Activated T-cell treated with anti-CD3 and anti-CD28 coated beads, Interleukin-2, amount 50 U/mL, for 24 hours (primary cell): ENCODE results near the gene PXK.

Experiments
- DNase-seq: peaks from one replicate; pipeline ENCODE4 v3.0.0-alpha.2; 2020
- H3K27ac Mint-ChIP-seq: 2 replicates; pipeline ENCODE4 v1.8.0; 2020; ENCODE audit warnings: mild to moderate bottlenecking, mixed read lengths
- H3K27me3 Mint-ChIP-seq: 2 replicates; pipeline ENCODE4 v1.8.0; 2020; ENCODE audit warnings: mixed read lengths
- H3K36me3 Mint-ChIP-seq: 2 replicates; pipeline ENCODE4 v1.8.0; 2020; ENCODE audit warnings: low read depth, mixed read lengths
- H3K4me1 Mint-ChIP-seq: 2 replicates; pipeline ENCODE4 v1.8.0; 2020; ENCODE audit warnings: low read depth, mixed read lengths
- H3K4me3 Mint-ChIP-seq: 2 replicates; pipeline ENCODE4 v1.8.0; 2020; ENCODE audit warnings: mild to moderate bottlenecking, moderate library complexity, mixed read lengths
- H3K9me3 Mint-ChIP-seq: 2 replicates; pipeline ENCODE4 v1.8.0; 2020; ENCODE audit warnings: mixed read lengths

The PXK gene

GRCh38 chr3:58392181-58392580, 59.5 kb downstream of the PXK start:
- Mint-ChIP-seq H3K4me1 (no peaks in the 10 kb centered on the region), H3K4me3 (no peak overlapping the region), H3K27ac (no peak overlapping the region), H3K27me3 (no peaks in the 10 kb centered on the region), H3K36me3 (peaks cover 56% of the 10 kb centered on the region), H3K9me3 (no peaks in the 10 kb centered on the region)
- no peak for DNase-seq

- Mint-ChIP-seq H3K4me1 (no peaks in the 10 kb centered on the region), H3K4me3 (no peak overlapping the region), H3K27me3 (no peaks in the 10 kb centered on the region), H3K27ac (no peak overlapping the region), H3K36me3 (peaks cover 71% of the 10 kb centered on the region), H3K9me3 (no peaks in the 10 kb centered on the region)
- no peak for DNase-seq
Observed at GRCh38 chr3:58394339-58394738, 61.6 kb downstream of the PXK start.

- no peak overlapping the region for H3K4me3 Mint-ChIP-seq
- H3K36me3 Mint-ChIP-seq = peaks cover 80% of the 10 kb centered on the region
- H3K9me3 Mint-ChIP-seq = no peaks in the 10 kb centered on the region
- no peaks in the 10 kb centered on the region for H3K4me1 Mint-ChIP-seq
- DNase-seq = no peak
- H3K27ac Mint-ChIP-seq = peak overlapping the region; percentile 47
- H3K27me3 Mint-ChIP-seq = no peaks in the 10 kb centered on the region
Observed at GRCh38 chr3:58398669-58399333, 66.1 kb downstream of the PXK start.

- no peak for DNase-seq
- no peaks in the 10 kb centered on the region for H3K9me3 Mint-ChIP-seq
- no peak overlapping the region for H3K27ac Mint-ChIP-seq
- H3K27me3 Mint-ChIP-seq = no peaks in the 10 kb centered on the region
- no peak overlapping the region for H3K4me3 Mint-ChIP-seq
- no peaks in the 10 kb centered on the region for H3K4me1 Mint-ChIP-seq
- H3K36me3 Mint-ChIP-seq = peaks cover 65% of the 10 kb centered on the region
Observed at GRCh38 chr3:58403513-58404109, 70.9 kb downstream of the PXK start.

- Mint-ChIP-seq H3K4me3 (no peak overlapping the region), H3K27me3 (no peaks in the 10 kb centered on the region), H3K27ac (no peak overlapping the region), H3K4me1 (no peaks in the 10 kb centered on the region), H3K9me3 (no peaks in the 10 kb centered on the region), H3K36me3 (peaks cover 65% of the 10 kb centered on the region)
- DNase-seq = no peak
Observed at GRCh38 chr3:58404396-58404795, 71.7 kb downstream of the PXK start.

- H3K27ac Mint-ChIP-seq = no peak overlapping the region
- peaks cover 80% of the 10 kb centered on the region for H3K36me3 Mint-ChIP-seq
- no peak for DNase-seq
- no peak overlapping the region for H3K4me3 Mint-ChIP-seq
- no peaks in the 10 kb centered on the region for H3K9me3 Mint-ChIP-seq
- no peaks in the 10 kb centered on the region for H3K4me1 Mint-ChIP-seq
- no peaks in the 10 kb centered on the region for H3K27me3 Mint-ChIP-seq
Observed at GRCh38 chr3:58408906-58409305, 76.2 kb downstream of the PXK start.

GRCh38 chr3:58409663-58410062, 77.0 kb downstream of the PXK start:
- no peaks in the 10 kb centered on the region for H3K27me3 Mint-ChIP-seq
- no peak overlapping the region for H3K27ac Mint-ChIP-seq
- H3K4me3 Mint-ChIP-seq = no peak overlapping the region
- H3K36me3 Mint-ChIP-seq = peaks cover 80% of the 10 kb centered on the region
- peaks cover 4% of the 10 kb centered on the region for H3K4me1 Mint-ChIP-seq
- no peak for DNase-seq
- H3K9me3 Mint-ChIP-seq = no peaks in the 10 kb centered on the region

- H3K4me3 Mint-ChIP-seq = no peak overlapping the region
- no peaks in the 10 kb centered on the region for H3K9me3 Mint-ChIP-seq
- peaks cover 4% of the 10 kb centered on the region for H3K4me1 Mint-ChIP-seq
- H3K27ac Mint-ChIP-seq = no peak overlapping the region
- H3K36me3 Mint-ChIP-seq = peaks cover 86% of the 10 kb centered on the region
- no peak for DNase-seq
- no peaks in the 10 kb centered on the region for H3K27me3 Mint-ChIP-seq
Observed at GRCh38 chr3:58411036-58411435, 78.3 kb downstream of the PXK start.

- no peak overlapping the region for H3K4me3 Mint-ChIP-seq
- H3K9me3 Mint-ChIP-seq = no peaks in the 10 kb centered on the region
- H3K27me3 Mint-ChIP-seq = no peaks in the 10 kb centered on the region
- peaks cover 81% of the 10 kb centered on the region for H3K36me3 Mint-ChIP-seq
- peaks cover 4% of the 10 kb centered on the region for H3K4me1 Mint-ChIP-seq
- no peak for DNase-seq
- no peak overlapping the region for H3K27ac Mint-ChIP-seq
Observed at GRCh38 chr3:58411851-58412830, 79.4 kb downstream of the PXK start.

- peaks cover 72% of the 10 kb centered on the region for H3K36me3 Mint-ChIP-seq
Observed at GRCh38 chr3:58414538-58415197, 82.0 kb downstream of the PXK start.

GRCh38 chr3:58416191-58416590, 83.5 kb downstream of the PXK start:
- DNase-seq = no peak
- Mint-ChIP-seq H3K4me1 (peaks cover 11% of the 10 kb centered on the region), H3K9me3 (no peaks in the 10 kb centered on the region), H3K27ac (no peak overlapping the region), H3K4me3 (no peak overlapping the region), H3K27me3 (no peaks in the 10 kb centered on the region), H3K36me3 (peaks cover 72% of the 10 kb centered on the region)

More at GRCh38 chr3:58414538-58415197, 82.0 kb downstream of the PXK start:
- H3K27me3 Mint-ChIP-seq = no peaks in the 10 kb centered on the region
- H3K4me3 Mint-ChIP-seq = no peak overlapping the region
- DNase-seq = no peak
- peaks cover 4% of the 10 kb centered on the region for H3K4me1 Mint-ChIP-seq
- no peak overlapping the region for H3K27ac Mint-ChIP-seq
- H3K9me3 Mint-ChIP-seq = no peaks in the 10 kb centered on the region

GRCh38 chr3:58417075-58417474, 84.4 kb downstream of the PXK start:
- no peaks in the 10 kb centered on the region for H3K27me3 Mint-ChIP-seq
- no peak overlapping the region for H3K4me3 Mint-ChIP-seq
- peaks cover 11% of the 10 kb centered on the region for H3K4me1 Mint-ChIP-seq
- no peak for DNase-seq
- no peaks in the 10 kb centered on the region for H3K9me3 Mint-ChIP-seq
- no peak overlapping the region for H3K27ac Mint-ChIP-seq
- peaks cover 71% of the 10 kb centered on the region for H3K36me3 Mint-ChIP-seq

- no peak for DNase-seq
- Mint-ChIP-seq H3K9me3 (no peaks in the 10 kb centered on the region), H3K4me3 (no peak overlapping the region), H3K4me1 (peaks cover 11% of the 10 kb centered on the region), H3K36me3 (peaks cover 70% of the 10 kb centered on the region), H3K27ac (no peak overlapping the region), H3K27me3 (no peaks in the 10 kb centered on the region)
Observed at GRCh38 chr3:58418227-58418626, 85.5 kb downstream of the PXK start.

- Mint-ChIP-seq H3K36me3 (peaks cover 72% of the 10 kb centered on the region), H3K4me3 (no peak overlapping the region), H3K9me3 (no peaks in the 10 kb centered on the region), H3K4me1 (peaks cover 7% of the 10 kb centered on the region), H3K27me3 (no peaks in the 10 kb centered on the region), H3K27ac (peak overlapping the region; percentile 73)
- DNase-seq = no peak
Observed at GRCh38 chr3:58419780-58420507, 87.3 kb downstream of the PXK start.
